ENCODE results near the gene HSF2. TPM values are rescaled to one million over a fixed set of nuclear protein-coding genes. Genes with fewer than 3 reads are reported as not detected.

The HSF2 gene
- total and polyA plus RNA-seq, 2 of the 13 experiments (the other 11 are each of a cell fraction or from before 2014, with no cell fraction given), result 24.8 to 26.4 TPM

DNA sequence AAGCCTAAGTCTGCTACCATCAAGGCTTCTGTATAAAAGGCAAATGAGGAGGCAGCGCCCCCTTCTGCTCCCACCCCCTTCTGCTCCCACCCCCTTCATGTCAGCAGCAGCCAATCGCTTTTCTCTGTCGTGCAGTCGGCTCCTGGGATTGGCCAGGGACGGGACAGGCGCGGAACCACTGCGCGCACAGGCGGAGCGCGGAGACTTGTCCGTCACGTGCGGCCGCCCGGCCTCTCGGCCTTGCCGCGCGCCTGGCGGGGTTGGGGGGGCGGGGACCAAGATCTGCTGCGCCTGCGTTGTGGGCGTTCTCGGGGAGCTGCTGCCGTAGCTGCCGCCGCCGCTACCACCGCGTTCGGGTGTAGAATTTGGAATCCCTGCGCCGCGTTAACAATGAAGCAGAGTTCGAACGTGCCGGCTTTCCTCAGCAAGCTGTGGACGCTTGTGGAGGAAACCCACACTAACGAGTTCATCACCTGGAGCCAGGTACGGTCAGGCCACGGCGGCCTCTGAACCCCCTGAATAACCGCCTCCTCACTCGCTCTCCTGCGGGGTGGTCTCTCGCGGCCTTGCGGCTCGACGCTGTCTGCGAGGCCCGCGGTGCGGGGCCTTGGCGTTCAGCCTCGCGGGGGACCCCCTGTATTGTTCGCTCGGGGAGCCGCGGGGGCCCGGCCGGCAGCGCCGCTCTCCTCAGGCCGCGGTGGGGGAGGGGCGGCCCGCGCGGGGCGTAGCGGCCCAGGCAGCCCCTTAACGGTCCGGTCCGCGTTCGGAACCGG, at the start of gene HSF2 (continued):
- TF ChIP-seq NFAT5 (CRISPR knock-in tag; IDR thresholded peaks at IDR 0.05) (peak; percentile 75; the same call in 1 of the 2 replicates), ZSCAN5A (CRISPR knock-in tag; IDR thresholded peaks at IDR 0.05; ENCODE audit: borderline replicate concordance) (peak; percentile 66; the same call in 1 of the 2 replicates), HDAC6 (IDR thresholded peaks at IDR 0.05; ENCODE audit: low read depth, low read length) (no peak), ZNF773 (CRISPR knock-in tag; IDR thresholded peaks at IDR 0.05; ENCODE audit: borderline replicate concordance) (peak; percentile 56; the same call in 1 of the 2 replicates), ZZZ3 (CRISPR knock-in tag; IDR thresholded peaks at IDR 0.05; ENCODE audit: borderline replicate concordance) (0 out of 2 replicates have a peak, but pooled peaks have one; percentile 52), AGO1 (IDR thresholded peaks at IDR 0.05; ENCODE audit: low read depth, low read length, poor library complexity, severe bottlenecking) (no peak), HOXD1 (CRISPR knock-in tag; IDR thresholded peaks at IDR 0.05) (peak; percentile 58; the same call in 1 of the 2 replicates), ZNF10 (CRISPR knock-in tag; IDR thresholded peaks at IDR 0.05; ENCODE audit: borderline replicate concordance, low read depth) (no peak), ZNF275 (CRISPR knock-in tag; IDR thresholded peaks at IDR 0.05; ENCODE audit: borderline replicate concordance) (peak; percentile 73; the same call in 1 of the 2 replicates), ZNF777 (CRISPR knock-in tag; IDR thresholded peaks at IDR 0.05) (peak; percentile 56), ELF1 (CRISPR knock-in tag; IDR thresholded peaks at IDR 0.05) (no peak), FOSL2 (CRISPR knock-in tag; IDR thresholded peaks at IDR 0.05) (no peak; the same call in 1 of the 2 replicates), ONECUT2 (CRISPR knock-in tag; IDR thresholded peaks at IDR 0.05) (no peak), SP4 (CRISPR knock-in tag; IDR thresholded peaks at IDR 0.05) (peak; percentile 77), ZNF615 (CRISPR knock-in tag; IDR thresholded peaks at IDR 0.05; ENCODE audit: borderline replicate concordance) (no peak), ESRRA (CRISPR knock-in tag; IDR thresholded peaks at IDR 0.05; ENCODE audit: low read depth) (no peak), RFX3 (CRISPR knock-in tag; IDR thresholded peaks at IDR 0.05) (no peak), ZNF17 (CRISPR knock-in tag; IDR thresholded peaks at IDR 0.05) (no peak), ZNF674 (CRISPR knock-in tag; IDR thresholded peaks at IDR 0.05; ENCODE audit: low read depth) (no peak), TCF7L2 (IDR thresholded peaks at IDR 0.05; ENCODE audit: low read depth, low read length) (no peak), PHF5A (CRISPR knock-in tag; IDR thresholded peaks at IDR 0.05; ENCODE audit: low read depth, unreplicated experiment) (no peak)
- TF ChIP-seq, protein P1, sequence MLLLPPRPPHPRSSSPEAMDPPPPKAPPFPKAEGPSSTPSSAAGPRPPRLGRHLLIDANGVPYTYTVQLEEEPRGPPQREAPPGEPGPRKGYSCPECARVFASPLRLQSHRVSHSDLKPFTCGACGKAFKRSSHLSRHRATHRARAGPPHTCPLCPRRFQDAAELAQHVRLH (CRISPR knock-in tag; IDR thresholded peaks at IDR 0.05; ENCODE audit: borderline replicate concordance, low read depth), result no peak
